Stimulated activated memory B cell treated with anti-CD40 and anti-IgM and Interleukin-4, amounts not matched to agents 10 μg/mL and 1 μg/mL and 100 μg/mL, for 72 hours (primary cell): ENCODE measurements around the gene ADARB2.

Experiments
- ATAC-seq: fragments of 150-1000 bp; cut with Tn5 transposase; 2 replicates; pipeline ENCODE4 v1.10.0; 2021
- H3K27ac Mint-ChIP-seq: one replicate; pipeline ENCODE4 v1.8.0; 2022; ENCODE audit warnings: mild to moderate bottlenecking, mixed read lengths
- H3K27me3 Mint-ChIP-seq: one replicate; pipeline ENCODE4 v1.8.0; 2022; ENCODE audit warnings: mixed read lengths
- H3K36me3 Mint-ChIP-seq: one replicate; pipeline ENCODE4 v1.8.0; 2022; ENCODE audit warnings: mixed read lengths
- H3K4me1 Mint-ChIP-seq: one replicate; pipeline ENCODE4 v1.8.0; 2022; ENCODE audit warnings: mixed read lengths
- H3K4me3 Mint-ChIP-seq: one replicate; pipeline ENCODE4 v1.8.0; 2022; ENCODE audit warnings: mild to moderate bottlenecking, moderate library complexity, mixed read lengths
- H3K9me3 Mint-ChIP-seq: one replicate; pipeline ENCODE4 v1.8.0; 2022; ENCODE audit warnings: mixed read lengths

Gene ADARB2

GRCh38 chr10:1197384-1197783 is 539.9 kb downstream of the ADARB2 start:
- H3K36me3 Mint-ChIP-seq: no peaks in the 10 kb centered on the region
- no peak for ATAC-seq
- no peak overlapping the region for H3K4me3 Mint-ChIP-seq
- no peak overlapping the region for H3K27ac Mint-ChIP-seq
- no peaks in the 10 kb centered on the region for H3K9me3 Mint-ChIP-seq
- H3K27me3 Mint-ChIP-seq: peaks cover 25% of the 10 kb centered on the region
- no peaks in the 10 kb centered on the region for H3K4me1 Mint-ChIP-seq

GRCh38 chr10:1196656-1197055 is 540.7 kb downstream of the ADARB2 start:
- Mint-ChIP-seq H3K27me3 (peaks cover 25% of the 10 kb centered on the region), H3K9me3 (no peaks in the 10 kb centered on the region), H3K4me1 (no peaks in the 10 kb centered on the region), H3K36me3 (no peaks in the 10 kb centered on the region), H3K27ac (no peak overlapping the region), H3K4me3 (no peak overlapping the region)
- no peak for ATAC-seq

DNA sequence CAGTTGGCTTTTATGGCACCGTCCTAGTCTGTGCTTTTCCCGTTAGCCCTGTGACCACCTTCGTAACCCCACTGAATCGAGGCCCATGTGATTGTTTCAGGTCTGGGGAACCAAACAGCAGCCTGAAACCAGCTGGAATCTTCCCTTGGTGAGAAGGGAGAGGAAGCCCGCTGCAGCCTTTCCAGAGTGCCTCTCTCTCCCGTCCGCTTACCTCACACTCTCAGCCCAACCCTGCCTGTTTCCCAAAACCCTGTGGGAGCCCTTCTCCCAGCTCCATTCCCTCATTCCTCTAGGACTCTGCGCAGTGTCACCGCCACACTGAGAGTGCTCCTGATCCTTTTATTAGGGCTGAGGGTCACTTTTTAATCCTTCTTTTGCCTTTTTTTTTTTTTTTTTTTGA is 541.5 kb downstream of the ADARB2 start:
- H3K4me3 Mint-ChIP-seq: no peak overlapping the region
- no peaks in the 10 kb centered on the region for H3K36me3 Mint-ChIP-seq
- H3K27ac Mint-ChIP-seq: no peak overlapping the region
- H3K9me3 Mint-ChIP-seq: no peaks in the 10 kb centered on the region
- no peaks in the 10 kb centered on the region for H3K4me1 Mint-ChIP-seq
- H3K27me3 Mint-ChIP-seq: peaks cover 25% of the 10 kb centered on the region
- ATAC-seq: no peak

GRCh38 chr10:1194161-1194560 is 543.2 kb downstream of the ADARB2 start:
- H3K36me3 Mint-ChIP-seq: no peaks in the 10 kb centered on the region
- H3K27me3 Mint-ChIP-seq: peaks cover 25% of the 10 kb centered on the region
- no peak for ATAC-seq
- no peaks in the 10 kb centered on the region for H3K9me3 Mint-ChIP-seq
- H3K4me3 Mint-ChIP-seq: no peak overlapping the region
- no peaks in the 10 kb centered on the region for H3K4me1 Mint-ChIP-seq
- no peak overlapping the region for H3K27ac Mint-ChIP-seq

DNA sequence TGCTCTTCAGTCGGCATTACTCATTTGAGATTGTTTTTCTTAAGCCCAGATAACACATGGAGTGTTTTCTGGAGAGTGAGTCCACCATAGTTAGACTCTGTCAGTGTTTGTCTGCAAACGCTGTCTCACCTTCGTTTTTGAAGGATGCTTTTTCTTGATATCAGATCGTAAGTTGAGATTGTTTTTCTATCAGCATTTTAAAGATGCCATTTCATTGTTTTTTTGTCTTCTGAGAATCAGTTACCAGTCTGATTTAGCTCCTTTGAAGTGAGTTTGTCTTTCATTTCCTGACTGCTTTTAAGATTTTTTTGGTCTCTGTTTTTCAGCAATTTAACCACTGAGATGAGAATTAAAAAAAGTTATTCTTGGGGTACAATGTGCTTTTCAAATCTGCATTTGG is 543.8 kb downstream of the ADARB2 start:
- Mint-ChIP-seq H3K4me3 (no peak overlapping the region), H3K4me1 (no peaks in the 10 kb centered on the region), H3K27me3 (peaks cover 25% of the 10 kb centered on the region), H3K9me3 (no peaks in the 10 kb centered on the region), H3K27ac (no peak overlapping the region), H3K36me3 (no peaks in the 10 kb centered on the region)
- no peak for ATAC-seq

DNA sequence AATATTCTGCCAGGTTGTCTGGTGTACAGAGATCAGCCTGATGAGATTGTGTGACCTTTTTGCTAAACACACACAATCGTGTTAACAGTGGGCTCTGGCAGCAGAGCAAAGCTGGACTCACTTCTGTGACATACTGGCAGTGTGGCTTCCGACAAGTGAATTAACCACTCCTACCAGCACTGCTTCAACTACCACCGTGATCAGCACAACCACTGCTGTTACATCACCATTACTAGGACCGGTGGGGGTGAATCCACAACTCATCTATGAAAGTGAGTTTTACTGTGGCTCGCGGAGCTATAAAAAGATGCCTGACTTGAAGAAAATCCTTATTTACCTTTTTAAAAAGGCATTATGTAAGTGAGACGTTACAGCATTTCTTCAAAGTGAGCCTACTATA is 545.6 kb downstream of the ADARB2 start:
- Mint-ChIP-seq H3K9me3 (no peaks in the 10 kb centered on the region), H3K27ac (no peak overlapping the region), H3K4me3 (no peak overlapping the region), H3K4me1 (no peaks in the 10 kb centered on the region), H3K27me3 (peaks cover 35% of the 10 kb centered on the region), H3K36me3 (no peaks in the 10 kb centered on the region)
- ATAC-seq: no peak

- no peak for ATAC-seq
- H3K9me3 Mint-ChIP-seq: no peaks in the 10 kb centered on the region
- no peaks in the 10 kb centered on the region for H3K36me3 Mint-ChIP-seq
- H3K4me1 Mint-ChIP-seq: no peaks in the 10 kb centered on the region
- peaks cover 38% of the 10 kb centered on the region for H3K27me3 Mint-ChIP-seq
- H3K4me3 Mint-ChIP-seq: no peak overlapping the region
- H3K27ac Mint-ChIP-seq: no peak overlapping the region
These were observed 546.4 kb downstream of the ADARB2 start for GRCh38 chr10:1190791-1191490.

- Mint-ChIP-seq H3K27me3 (peaks cover 30% of the 10 kb centered on the region), H3K36me3 (no peaks in the 10 kb centered on the region), H3K27ac (no peak overlapping the region), H3K4me3 (no peak overlapping the region), H3K9me3 (no peaks in the 10 kb centered on the region), H3K4me1 (no peaks in the 10 kb centered on the region)
- ATAC-seq: no peak
These were observed 547.3 kb downstream of the ADARB2 start for GRCh38 chr10:1190052-1190395.

- no peaks in the 10 kb centered on the region for H3K4me1 Mint-ChIP-seq
- no peak overlapping the region for H3K27ac Mint-ChIP-seq
- peaks cover 30% of the 10 kb centered on the region for H3K27me3 Mint-ChIP-seq
- no peak for ATAC-seq
- no peaks in the 10 kb centered on the region for H3K9me3 Mint-ChIP-seq
- no peaks in the 10 kb centered on the region for H3K36me3 Mint-ChIP-seq
- H3K4me3 Mint-ChIP-seq: no peak overlapping the region
These were observed 547.9 kb downstream of the ADARB2 start for GRCh38 chr10:1189166-1190051.

- no peaks in the 10 kb centered on the region for H3K4me1 Mint-ChIP-seq
- no peak overlapping the region for H3K27ac Mint-ChIP-seq
- no peaks in the 10 kb centered on the region for H3K36me3 Mint-ChIP-seq
- peaks cover 33% of the 10 kb centered on the region for H3K27me3 Mint-ChIP-seq
- no peaks in the 10 kb centered on the region for H3K9me3 Mint-ChIP-seq
- no peak overlapping the region for H3K4me3 Mint-ChIP-seq
- ATAC-seq: no peak
These were observed 548.7 kb downstream of the ADARB2 start for GRCh38 chr10:1188558-1189135.

DNA sequence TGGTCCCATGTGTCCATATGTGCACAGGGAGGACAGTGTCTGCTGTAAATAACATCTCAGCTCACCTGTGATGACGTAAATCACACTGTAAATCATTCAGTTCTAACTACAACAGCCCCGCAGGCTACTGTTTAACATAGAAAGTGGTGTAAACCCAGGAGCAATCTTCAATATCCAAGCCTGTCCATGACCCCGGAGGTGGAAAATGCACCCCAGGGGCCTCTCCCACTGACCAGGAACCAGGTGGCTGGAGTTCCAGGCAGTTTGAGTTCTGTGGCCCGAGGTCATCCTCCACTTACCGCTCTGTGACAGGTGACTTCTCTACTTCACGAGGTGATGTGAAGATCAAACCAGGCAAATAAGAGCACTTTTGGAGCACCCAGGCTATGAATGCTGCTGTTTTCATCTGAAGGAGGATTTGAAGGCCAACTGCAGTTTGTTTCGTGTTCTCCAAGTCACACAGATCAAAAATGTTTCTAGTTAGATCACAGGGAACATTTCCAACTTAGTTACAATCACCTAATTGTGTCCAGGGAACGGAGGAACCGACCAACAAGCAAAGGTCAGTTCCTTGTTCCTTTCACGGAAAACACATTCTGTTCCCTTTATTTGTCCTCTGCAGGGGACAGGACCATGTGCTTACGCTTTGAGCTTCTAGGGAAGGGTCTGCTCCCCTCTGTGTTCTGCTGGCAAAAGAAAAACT is 549.3 kb downstream of the ADARB2 start:
- Mint-ChIP-seq H3K9me3 (no peaks in the 10 kb centered on the region), H3K27me3 (peaks cover 40% of the 10 kb centered on the region), H3K27ac (no peak overlapping the region), H3K4me3 (no peak overlapping the region), H3K4me1 (no peaks in the 10 kb centered on the region), H3K36me3 (no peaks in the 10 kb centered on the region)
- no peak for ATAC-seq

DNA sequence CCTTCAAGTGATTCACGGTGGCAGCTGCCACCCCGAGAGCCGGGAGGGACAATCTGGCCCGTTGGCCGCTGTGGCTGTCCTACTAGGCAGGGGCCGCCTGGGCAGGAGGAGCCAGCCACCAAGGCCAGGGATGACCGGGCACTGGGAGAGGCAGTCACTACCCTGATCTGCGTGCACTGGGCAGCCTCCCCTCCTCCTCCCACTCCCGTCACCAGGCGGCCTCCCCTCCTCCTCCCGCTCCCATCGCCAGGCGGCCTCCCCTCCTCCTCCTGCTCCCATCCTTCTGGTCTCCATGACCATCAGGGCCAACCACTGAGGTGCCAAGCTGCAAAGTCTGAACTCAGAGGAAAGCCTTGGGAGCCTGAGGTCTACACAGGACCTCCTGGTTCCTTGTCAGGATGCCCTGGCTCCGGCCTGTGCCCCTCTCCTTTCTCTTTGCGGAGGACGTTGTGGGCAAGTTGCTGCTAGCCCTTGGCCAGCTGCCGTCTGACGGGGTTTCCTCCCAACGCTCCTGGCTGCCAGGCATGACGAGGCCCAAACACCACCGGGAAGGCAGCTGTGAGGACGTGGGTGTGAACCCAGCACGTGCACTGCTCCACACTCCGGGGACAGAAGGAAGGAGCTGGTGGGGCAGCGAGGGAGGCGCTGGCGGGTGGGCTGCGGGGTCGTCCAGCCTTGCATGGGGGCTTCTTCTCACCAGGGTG is 550.0 kb downstream of the ADARB2 start:
- ATAC-seq: no peak

GRCh38 chr10:1186683-1186990 is 550.7 kb downstream of the ADARB2 start:
- Mint-ChIP-seq H3K27ac (no peak overlapping the region), H3K4me3 (no peak overlapping the region), H3K9me3 (no peaks in the 10 kb centered on the region), H3K4me1 (no peaks in the 10 kb centered on the region), H3K27me3 (peaks cover 49% of the 10 kb centered on the region), H3K36me3 (no peaks in the 10 kb centered on the region)
- no peak for ATAC-seq

More for the DNA sequence above, 550.0 kb downstream of the ADARB2 start:
- no peaks in the 10 kb centered on the region for H3K4me1 Mint-ChIP-seq
- H3K9me3 Mint-ChIP-seq: no peaks in the 10 kb centered on the region
- H3K36me3 Mint-ChIP-seq: no peaks in the 10 kb centered on the region
- H3K4me3 Mint-ChIP-seq: no peak overlapping the region
- no peak overlapping the region for H3K27ac Mint-ChIP-seq
- H3K27me3 Mint-ChIP-seq: peaks cover 47% of the 10 kb centered on the region

GRCh38 chr10:1185911-1186682 is 551.2 kb downstream of the ADARB2 start:
- no peaks in the 10 kb centered on the region for H3K36me3 Mint-ChIP-seq
- no peaks in the 10 kb centered on the region for H3K9me3 Mint-ChIP-seq
- H3K27me3 Mint-ChIP-seq: peaks cover 55% of the 10 kb centered on the region
- H3K27ac Mint-ChIP-seq: no peak overlapping the region
- H3K4me3 Mint-ChIP-seq: no peak overlapping the region
- H3K4me1 Mint-ChIP-seq: no peaks in the 10 kb centered on the region
- no peak for ATAC-seq
